Osteocyte (in vitro differentiated cells): ENCODE results near the gene DAPK2. TPM values are rescaled to one million over a fixed set of nuclear protein-coding genes. Genes with fewer than 3 reads are reported as not detected.

Experiments used
- DNase-seq: peaks from one replicate; pipeline ENCODE4 v3.0.0; 2021; ENCODE audit warnings: mixed read lengths; ENCODE audit not compliant: unreplicated experiment; ENCODE audit errors: extremely low spot score
- H3K27ac Mint-ChIP-seq: one replicate; pipeline ENCODE4 v1.8.0; 2021; ENCODE audit warnings: mild to moderate bottlenecking, mixed read lengths; ENCODE audit not compliant: unreplicated experiment
- H3K27me3 Mint-ChIP-seq: one replicate; pipeline ENCODE4 v1.8.0; 2021; ENCODE audit warnings: mixed read lengths; ENCODE audit not compliant: unreplicated experiment
- H3K36me3 Mint-ChIP-seq: one replicate; pipeline ENCODE4 v1.8.0; 2021; ENCODE audit warnings: mixed read lengths; ENCODE audit not compliant: unreplicated experiment
- H3K4me1 Mint-ChIP-seq: one replicate; pipeline ENCODE4 v1.8.0; 2021; ENCODE audit warnings: mixed read lengths; ENCODE audit not compliant: unreplicated experiment
- H3K4me3 Mint-ChIP-seq: one replicate; pipeline ENCODE4 v1.8.0; 2021; ENCODE audit warnings: mild to moderate bottlenecking, moderate library complexity, mixed read lengths; ENCODE audit not compliant: unreplicated experiment
- H3K9me3 Mint-ChIP-seq: one replicate; pipeline ENCODE4 v1.8.0; 2021; ENCODE audit warnings: mixed read lengths; ENCODE audit not compliant: unreplicated experiment
- total RNA-seq: library from RNA; stranded (reverse); gene quantifications from 2 replicates; pipeline ENCODE4 v1.2.1, GENCODE V29; 2021
- TF ChIP-seq, protein P1 (sequence below): fragments of 200-600 bp; sonication (generic); IDR thresholded peaks from 2 replicates; pipeline ENCODE4 v1.5.0; 2021; ENCODE audit warnings: antibody characterized with exemption, mild to moderate bottlenecking, moderate library complexity

DAPK2 gene
- total RNA-seq, 1 donor from 2014 or later = 17.6 TPM

DNA sequence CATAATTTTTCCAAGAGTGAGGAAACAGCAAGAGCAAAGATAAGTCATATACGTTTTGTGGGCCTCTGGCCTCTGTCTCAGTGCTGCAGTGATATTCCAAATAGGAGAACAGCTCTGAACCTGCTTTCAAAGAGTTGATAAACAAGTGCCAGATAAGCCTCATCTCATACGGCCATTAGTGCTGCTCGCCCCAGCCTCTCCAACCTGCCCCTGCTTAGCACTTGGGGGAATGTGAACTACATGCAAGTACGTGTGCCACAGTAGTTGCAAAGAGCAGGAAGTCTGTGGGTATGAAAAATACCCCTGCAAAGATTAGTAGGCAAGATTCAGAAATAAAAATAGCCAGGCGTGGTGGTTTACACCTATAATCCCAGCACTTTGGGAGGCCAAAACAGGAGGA, 14.0 kb downstream of the DAPK2 start:
- no peak overlapping the region for H3K4me3 Mint-ChIP-seq
- DNase-seq = no peak
- H3K9me3 Mint-ChIP-seq = no peaks in the 10 kb centered on the region
- no peak overlapping the region for H3K27ac Mint-ChIP-seq
- peaks cover 9% of the 10 kb centered on the region for H3K36me3 Mint-ChIP-seq
- no peaks in the 10 kb centered on the region for H3K27me3 Mint-ChIP-seq
- TF ChIP-seq, protein P1, sequence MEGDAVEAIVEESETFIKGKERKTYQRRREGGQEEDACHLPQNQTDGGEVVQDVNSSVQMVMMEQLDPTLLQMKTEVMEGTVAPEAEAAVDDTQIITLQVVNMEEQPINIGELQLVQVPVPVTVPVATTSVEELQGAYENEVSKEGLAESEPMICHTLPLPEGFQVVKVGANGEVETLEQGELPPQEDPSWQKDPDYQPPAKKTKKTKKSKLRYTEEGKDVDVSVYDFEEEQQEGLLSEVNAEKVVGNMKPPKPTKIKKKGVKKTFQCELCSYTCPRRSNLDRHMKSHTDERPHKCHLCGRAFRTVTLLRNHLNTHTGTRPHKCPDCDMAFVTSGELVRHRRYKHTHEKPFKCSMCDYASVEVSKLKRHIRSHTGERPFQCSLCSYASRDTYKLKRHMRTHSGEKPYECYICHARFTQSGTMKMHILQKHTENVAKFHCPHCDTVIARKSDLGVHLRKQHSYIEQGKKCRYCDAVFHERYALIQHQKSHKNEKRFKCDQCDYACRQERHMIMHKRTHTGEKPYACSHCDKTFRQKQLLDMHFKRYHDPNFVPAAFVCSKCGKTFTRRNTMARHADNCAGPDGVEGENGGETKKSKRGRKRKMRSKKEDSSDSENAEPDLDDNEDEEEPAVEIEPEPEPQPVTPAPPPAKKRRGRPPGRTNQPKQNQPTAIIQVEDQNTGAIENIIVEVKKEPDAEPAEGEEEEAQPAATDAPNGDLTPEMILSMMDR = no peak
- H3K4me1 Mint-ChIP-seq = peaks cover 14% of the 10 kb centered on the region

DNA sequence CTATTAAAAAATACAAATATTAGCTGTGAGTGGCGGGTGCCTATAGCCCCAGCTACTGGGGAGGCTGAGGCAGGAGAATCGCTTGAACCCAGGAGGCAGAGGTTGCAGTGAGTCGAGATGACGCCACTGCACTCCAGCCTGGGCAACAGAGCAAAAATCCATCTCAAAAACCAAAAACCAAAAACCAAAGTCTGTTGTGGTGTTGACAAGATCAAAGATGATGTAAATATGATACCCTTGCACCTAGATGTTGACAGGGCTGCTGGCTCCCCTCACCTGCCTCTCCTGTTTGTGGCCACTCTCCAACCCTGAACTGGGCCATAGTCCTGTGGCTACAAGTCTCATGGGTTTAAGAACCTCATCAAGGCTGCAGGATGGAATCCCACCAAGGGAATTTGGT, 16.2 kb downstream of the DAPK2 start:
- TF ChIP-seq, protein P1 = no peak
- peaks cover 22% of the 10 kb centered on the region for H3K4me1 Mint-ChIP-seq
- no peak overlapping the region for H3K27ac Mint-ChIP-seq
- H3K27me3 Mint-ChIP-seq = no peaks in the 10 kb centered on the region
- H3K36me3 Mint-ChIP-seq = peaks cover 2% of the 10 kb centered on the region
- no peaks in the 10 kb centered on the region for H3K9me3 Mint-ChIP-seq
- no peak for DNase-seq
- no peak overlapping the region for H3K4me3 Mint-ChIP-seq

DNA sequence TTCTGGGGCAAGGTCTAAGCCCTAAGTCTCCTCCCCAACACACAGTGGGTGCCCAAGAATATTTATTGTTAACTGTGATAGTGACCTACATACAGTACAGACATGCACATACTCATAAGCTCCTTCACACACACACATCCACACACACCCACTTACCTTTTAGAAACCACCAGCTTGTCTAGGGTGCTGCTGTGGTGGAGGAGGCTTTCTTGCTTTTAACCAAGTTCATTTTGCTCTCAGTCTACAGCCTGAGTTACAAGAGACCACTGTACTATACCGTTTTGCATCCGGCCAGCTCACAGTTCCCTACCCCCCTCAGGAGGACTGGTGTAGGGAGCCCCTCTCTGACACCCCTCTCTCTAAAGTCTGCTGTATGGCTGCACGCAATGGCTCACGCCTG, 16.7 kb downstream of the DAPK2 start:
- Mint-ChIP-seq H3K36me3 (peaks cover 2% of the 10 kb centered on the region), H3K27ac (no peak overlapping the region)
- TF ChIP-seq, protein P1 = no peak

DNA sequence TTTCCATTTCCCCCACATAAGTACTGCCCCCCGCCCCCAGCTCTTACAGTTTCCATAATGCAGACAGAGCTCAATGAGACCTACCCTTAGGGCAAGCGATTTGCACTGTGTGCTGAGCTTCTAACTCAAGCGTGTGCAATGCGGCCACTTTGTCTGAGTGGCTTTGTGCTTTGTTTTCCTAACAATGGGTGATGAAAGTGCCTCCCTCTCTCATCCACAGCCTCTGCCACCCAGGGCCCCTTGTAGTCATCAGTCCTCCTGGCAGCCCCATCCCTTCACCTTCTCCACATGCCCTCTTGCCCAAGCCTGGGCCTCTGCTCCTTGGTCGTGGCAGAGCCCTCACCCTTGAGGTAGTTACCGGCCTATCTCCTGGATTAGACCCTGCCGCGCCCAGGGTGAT, 17.2 kb downstream of the DAPK2 start:
- Mint-ChIP-seq H3K4me3 (no peak overlapping the region), H3K27me3 (no peaks in the 10 kb centered on the region), H3K27ac (peak overlapping the region; percentile 3), H3K36me3 (peaks cover 2% of the 10 kb centered on the region), H3K4me1 (peaks cover 22% of the 10 kb centered on the region), H3K9me3 (no peaks in the 10 kb centered on the region)
- DNase-seq = no peak
- TF ChIP-seq, protein P1 = no peak

More for the DNA sequence above, 16.7 kb downstream of the DAPK2 start:
- H3K4me1 Mint-ChIP-seq = peaks cover 22% of the 10 kb centered on the region
- H3K27me3 Mint-ChIP-seq = no peaks in the 10 kb centered on the region
- H3K4me3 Mint-ChIP-seq = no peak overlapping the region
- H3K9me3 Mint-ChIP-seq = no peaks in the 10 kb centered on the region
- DNase-seq = no peak

DNA sequence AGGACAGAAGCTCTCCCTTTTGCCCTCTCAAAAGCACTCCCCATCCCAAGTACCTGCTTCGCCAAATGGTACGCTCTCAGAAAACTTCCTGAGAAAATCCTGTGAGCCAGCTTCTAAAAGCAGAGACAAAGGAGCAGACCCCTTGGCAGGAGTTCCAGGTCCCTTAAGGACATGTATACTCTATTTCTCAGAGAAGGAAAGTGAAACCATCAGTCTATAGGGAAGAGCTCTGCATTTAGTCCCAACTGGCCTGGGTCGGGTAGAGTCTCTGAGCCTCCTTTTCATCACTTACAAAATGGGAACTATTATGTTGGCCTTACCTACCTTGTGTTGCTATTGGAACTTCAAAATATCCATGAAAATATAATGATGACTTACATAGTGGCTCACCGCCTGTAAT, 19.7 kb downstream of the DAPK2 start:
- Mint-ChIP-seq H3K4me3 (no peak overlapping the region), H3K27ac (no peak overlapping the region), H3K9me3 (no peaks in the 10 kb centered on the region), H3K4me1 (peaks cover 33% of the 10 kb centered on the region), H3K27me3 (no peaks in the 10 kb centered on the region), H3K36me3 (no peaks in the 10 kb centered on the region)
- TF ChIP-seq, protein P1 = no peak
- DNase-seq = no peak
